Fibroblast of skin of left quadriceps (primary cell): Measurements from ENCODE around the gene PM20D1.
"Not testable (repeated sequence)": the region's sequence is repeated elsewhere in the genome, so short reads cannot be mapped to it uniquely, and the experiment has no call there.

Experiments
- DNase-seq, 2 experiments: peaks; one replicate each; pipeline ENCODE4 v3.0.0-alpha.2; 2013; ENCODE audit warnings: low read depth in 2 of 2

PM20D1 gene

GRCh38 chr1:205849619-205850355, at the start of gene PM20D1:
Gene PM20D1, minus strand, starts transcription at chr1:205850132. Its CDS starts 60 bp downstream, at chr1:205850072.
- no peak for DNase-seq

DNA sequence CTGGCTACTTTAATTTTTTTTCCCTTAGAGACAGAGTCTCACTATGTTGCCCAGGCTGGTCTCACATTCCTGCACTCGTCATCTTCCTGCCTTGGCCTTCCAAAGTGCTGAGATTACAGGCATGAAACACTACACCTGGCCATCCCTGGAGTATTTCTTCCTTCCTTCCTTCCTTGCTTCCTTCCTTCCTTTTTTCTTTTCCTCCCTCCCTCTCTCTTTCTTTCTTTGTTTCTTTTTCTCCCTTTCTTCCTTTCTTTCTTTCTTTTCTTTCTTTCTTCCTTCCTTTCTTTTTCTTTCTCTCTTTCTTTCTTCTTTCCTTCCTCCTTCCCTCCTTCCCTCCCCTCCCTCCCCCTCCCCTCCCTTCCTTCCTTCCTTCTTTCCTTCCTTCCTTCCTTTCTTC, 46.4 kb upstream of the PM20D1 start:
- DNase-seq = no peak

DNA sequence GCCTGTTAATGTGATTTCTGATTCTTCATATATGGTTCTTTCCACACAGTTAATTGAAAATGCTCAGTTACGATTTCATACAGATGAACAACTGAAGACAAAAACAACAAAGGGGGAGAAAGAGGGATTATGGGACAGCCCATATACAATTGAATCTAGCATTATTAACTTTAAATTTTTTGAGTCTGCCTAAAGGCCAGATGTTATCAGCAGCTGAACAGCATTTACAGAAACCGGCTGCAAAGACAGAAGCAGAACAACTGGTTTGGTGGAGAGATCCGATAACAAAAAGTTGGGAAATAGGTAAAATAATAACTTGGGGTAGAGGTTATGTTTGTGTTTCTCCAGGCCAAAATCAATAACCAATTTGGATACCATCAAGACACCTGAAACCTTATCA, 44.2 kb upstream of the PM20D1 start:
- not testable (repeated sequence) for DNase-seq

DNA sequence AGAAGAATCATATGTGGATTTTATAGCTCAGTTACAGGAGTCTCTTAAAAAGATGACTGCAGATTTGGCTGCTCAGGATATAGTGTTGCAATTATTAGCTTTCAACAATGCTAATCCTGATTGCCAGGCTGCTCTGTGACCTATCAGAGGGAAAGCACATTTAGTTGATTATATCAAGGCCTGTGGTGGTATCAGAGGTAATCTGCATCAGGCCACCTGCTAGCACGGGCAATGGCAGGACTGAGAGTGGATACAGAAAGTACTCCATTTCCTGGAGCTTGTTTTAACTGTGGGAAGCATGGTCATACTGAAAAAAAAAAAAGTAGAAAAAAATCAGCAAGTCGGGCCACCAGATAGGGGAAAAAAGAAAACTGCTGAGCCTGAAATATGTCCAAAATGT, 42.2 kb upstream of the PM20D1 start:
- DNase-seq = not testable (repeated sequence)

DNA sequence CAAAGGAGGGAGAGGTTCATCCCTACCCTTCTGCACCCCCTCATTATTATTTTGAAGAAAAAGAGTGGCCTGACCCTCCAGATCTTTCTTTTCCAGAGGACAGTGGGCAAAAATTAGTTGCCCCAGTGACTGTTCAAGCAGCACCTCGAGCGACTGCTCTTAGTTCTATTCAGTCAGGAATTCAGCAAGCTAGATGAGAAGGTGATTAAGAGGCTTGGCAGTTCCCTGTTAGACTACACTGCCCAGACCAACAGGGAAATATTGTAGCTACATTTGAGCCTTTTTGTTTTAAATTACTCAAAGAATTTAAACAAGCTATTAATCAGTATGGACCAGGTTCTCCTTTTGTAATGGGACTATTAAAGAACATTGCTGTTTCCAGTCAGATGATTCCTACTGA, 41.5 kb upstream of the PM20D1 start:
- not testable (repeated sequence) for DNase-seq

GRCh38 chr1:205890631-205891030, 40.7 kb upstream of the PM20D1 start:
- not testable (repeated sequence) for DNase-seq

DNA sequence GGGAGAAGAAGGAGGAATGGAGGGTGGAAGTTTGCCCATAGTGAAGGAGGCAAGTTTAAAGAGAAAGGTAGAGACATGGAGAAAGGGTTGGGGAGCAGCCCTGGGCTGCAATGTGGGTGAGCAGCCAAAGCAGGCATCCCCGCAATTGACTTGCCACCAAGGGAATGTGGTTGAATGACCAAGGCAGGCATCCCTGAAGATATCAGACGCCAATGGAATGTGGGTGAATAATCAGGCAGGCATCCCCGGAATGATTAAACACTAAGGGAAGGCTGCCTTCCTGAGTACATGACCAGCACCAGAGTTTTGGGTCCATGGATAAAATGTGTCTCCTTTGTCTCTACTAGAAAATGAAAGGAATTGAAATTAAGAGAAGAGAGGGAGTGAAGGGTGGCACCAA, 39.8 kb upstream of the PM20D1 start:
- DNase-seq = peak; percentile 66 to 76

- DNase-seq = not testable (repeated sequence)
Observed at GRCh38 chr1:205889006-205889405, 39.1 kb upstream of the PM20D1 start.

GRCh38 chr1:205883792-205884191, 33.9 kb upstream of the PM20D1 start:
- DNase-seq = no peak

DNA sequence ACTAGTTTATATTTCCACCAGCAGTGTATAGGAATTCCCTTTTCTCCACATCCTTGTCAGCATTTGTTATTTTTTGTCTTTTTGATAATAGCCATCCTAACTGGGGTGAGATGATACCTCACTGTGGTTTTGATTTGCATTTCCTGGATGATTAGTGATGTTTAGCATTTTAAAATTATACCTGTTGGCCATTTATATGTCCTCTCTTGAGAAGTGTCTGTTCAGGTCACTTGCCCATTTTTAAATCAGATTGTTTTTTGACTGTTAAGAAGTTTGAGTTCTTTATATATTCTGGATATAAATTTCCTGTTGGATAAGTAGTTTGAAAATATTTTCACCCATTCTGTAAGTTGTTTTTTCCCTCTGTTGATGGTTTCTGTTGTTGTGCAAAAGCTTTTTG, 31.0 kb upstream of the PM20D1 start:
- no peak for DNase-seq

- DNase-seq = no peak
Observed at GRCh38 chr1:205879974-205880373, 30.0 kb upstream of the PM20D1 start.

- no peak for DNase-seq
Observed at GRCh38 chr1:205878026-205878425, 28.1 kb upstream of the PM20D1 start.

GRCh38 chr1:205873148-205873547, 23.2 kb upstream of the PM20D1 start:
- not testable (repeated sequence) for DNase-seq

DNA sequence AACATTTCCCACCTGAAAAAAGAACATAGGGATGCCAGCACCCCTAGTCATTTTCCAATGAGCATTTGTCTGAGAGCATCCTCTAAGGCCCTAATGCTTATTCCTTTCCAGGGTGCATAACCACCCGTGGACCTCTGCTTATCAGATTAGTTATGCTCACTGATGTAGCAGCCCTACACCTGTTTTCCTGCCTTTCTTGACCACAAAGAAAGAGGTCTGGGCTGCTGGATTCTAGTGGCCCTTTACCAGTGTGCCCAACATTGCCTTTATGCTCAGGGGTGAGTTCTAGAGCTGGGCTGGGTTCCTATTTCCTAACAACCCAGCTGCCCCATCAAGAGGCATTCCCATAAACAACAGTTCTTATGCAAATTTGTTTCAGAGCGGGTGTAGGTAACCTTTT, 20.3 kb upstream of the PM20D1 start:
- DNase-seq = no peak

DNA sequence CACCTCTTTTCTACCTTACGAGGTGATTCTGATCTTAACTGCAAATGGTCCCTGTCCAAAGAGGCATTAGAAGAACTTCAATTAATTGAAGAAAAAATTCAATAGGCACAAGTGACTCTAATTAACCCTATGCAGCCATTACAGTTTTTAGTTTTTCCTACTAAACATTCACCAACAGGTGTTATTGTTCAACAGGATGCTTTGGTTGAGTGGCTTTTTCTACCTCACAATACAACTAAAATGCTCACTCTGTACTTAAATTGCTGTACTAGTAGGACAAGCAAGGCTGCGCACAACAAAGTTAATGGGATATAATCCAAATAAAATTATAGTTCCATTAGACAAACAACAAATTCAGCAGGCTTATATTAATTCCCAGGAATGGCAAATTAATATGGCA, 11.6 kb upstream of the PM20D1 start:
- DNase-seq = no peak

GRCh38 chr1:205858141-205858961, 8.4 kb upstream of the PM20D1 start:
- DNase-seq = no peak

DNA sequence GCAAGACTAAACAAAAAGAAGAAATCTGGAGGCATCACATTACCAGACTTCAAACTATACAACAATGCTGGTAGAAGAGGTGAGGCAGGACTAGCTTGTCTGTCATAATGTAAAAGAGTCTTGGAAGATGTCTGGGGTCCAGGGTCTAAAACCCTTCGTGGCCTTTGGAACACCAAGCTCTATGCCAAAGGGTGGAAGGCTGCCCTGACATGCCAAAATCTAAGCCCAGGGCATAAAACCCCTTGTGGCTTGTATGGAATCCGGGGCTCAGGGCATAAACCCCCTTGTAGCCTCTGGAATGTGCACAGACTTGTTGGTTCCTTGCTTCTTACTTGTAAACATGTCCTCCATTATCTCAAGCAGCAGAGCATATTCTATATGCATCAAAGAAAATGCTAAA, 7.6 kb upstream of the PM20D1 start:
- not testable (repeated sequence) for DNase-seq

GRCh38 chr1:205856433-205856832, 6.5 kb upstream of the PM20D1 start:
- no peak for DNase-seq

DNA sequence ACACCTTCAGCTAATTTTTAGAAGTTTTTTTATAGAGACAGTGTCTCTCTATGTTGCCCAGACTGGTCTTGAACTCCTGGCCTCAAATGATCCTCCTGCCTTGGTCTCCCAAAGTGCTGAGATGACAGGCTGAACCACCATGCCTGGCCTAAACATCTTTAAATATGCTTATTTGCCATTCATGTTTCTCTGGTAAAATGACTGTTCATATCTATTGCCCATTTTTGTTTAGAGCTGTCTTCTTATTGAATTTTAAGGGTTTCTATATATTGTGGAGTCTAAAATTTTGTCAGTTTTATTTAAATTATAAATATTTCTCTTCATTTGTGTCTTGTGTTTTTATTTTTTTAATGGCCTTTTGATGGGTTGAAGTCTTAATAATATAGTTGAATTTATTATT, 3.0 kb upstream of the PM20D1 start:
- no peak for DNase-seq

GRCh38 chr1:205851993-205852392, 2.1 kb upstream of the PM20D1 start:
- no peak for DNase-seq

DNA sequence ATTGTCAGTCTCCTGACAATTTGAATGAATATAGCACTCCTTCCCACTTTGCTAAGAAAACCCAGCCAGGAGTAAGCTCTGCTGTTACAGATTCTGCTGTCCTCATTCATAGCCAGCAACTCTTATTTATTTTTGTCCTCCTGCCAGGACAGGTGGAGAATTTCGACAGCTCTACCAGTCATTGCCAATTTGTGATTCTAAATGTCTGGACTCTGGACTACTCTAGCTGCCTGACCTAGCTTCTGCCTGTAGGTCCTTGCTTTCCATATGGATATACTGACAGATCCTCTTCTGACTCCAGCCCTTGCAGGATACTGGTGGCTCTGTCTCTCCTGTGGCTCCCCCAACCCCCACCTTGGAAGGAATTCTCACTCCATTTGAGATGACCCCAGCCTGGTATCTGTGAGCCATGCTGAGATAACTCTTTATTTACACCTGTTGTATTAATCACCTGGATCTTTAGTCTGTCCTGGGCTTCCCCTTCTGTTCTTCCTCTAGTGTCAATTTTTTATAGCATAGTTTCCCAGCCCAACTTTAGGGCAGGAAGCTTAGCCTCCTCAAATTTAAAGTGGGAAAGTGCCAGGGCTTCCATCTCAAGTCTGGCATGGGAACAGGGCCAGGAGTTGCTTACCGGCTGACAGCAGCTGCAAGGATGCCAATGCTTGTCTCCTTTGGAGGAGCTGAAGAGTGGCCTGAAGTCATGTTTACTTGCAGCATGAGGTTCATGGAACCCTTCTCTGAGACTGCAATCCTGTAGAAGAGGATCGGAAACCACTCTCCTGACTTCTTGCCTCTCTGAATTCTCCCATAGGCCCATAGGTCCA, 6.7 kb downstream of the PM20D1 start:
- no peak for DNase-seq

DNA sequence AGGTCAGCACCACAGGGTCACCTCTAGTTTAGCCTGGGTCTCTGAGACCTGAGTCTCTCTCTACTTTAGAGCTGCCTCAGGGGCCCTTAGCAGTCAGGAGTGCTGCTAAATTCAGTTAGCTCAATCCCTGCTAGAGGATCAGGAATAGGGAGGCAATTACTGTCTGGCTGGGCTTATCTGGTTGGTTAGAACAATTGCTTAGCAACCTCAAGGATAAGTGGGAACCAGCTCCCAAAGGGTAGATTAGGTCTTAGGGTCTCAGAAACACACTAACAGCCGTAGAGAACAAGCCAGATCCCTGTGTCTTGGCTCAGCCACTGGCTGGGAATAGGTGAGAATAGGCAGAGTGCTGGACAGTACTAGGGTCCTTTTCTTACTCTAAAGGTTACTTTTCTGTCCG, 7.7 kb downstream of the PM20D1 start:
- no peak for DNase-seq
